ENCODE measurements around the gene COQ4. TPM values are rescaled to one million over a fixed set of nuclear protein-coding genes. Genes with fewer than 3 reads are reported as not detected.

The COQ4 gene
- total and polyA plus RNA-seq, 4 donors: 12.8 to 53.3 (median 33.8) TPM

GRCh38 chr9:128324401-128324800, 1.8 kb downstream of the COQ4 start:
- H3K9me3 ChIP-seq (ENCODE audit: control insufficient read depth in 4 of 4, low read length in 3 of 4): no peaks in the 10 kb centered on the region
- TF ChIP-seq JUND (IDR thresholded peaks at IDR 0.05) (no peak), EGR1 (IDR thresholded peaks at IDR 0.05; ENCODE audit: low read depth in 2 of 2) (no peak), HNF4G (IDR thresholded peaks at IDR 0.05) (no peak), RXRA (IDR thresholded peaks at IDR 0.05) (no peak), RAD21 (IDR thresholded peaks at IDR 0.05) (no peak), FOXA1 (IDR thresholded peaks at IDR 0.05) (no peak), FOXA2 (IDR thresholded peaks at IDR 0.05) (no peak), REST (IDR thresholded peaks at IDR 0.05) (no peak)
- TF ChIP-seq, protein P1, sequence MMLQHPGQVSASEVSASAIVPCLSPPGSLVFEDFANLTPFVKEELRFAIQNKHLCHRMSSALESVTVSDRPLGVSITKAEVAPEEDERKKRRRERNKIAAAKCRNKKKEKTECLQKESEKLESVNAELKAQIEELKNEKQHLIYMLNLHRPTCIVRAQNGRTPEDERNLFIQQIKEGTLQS (IDR thresholded peaks at IDR 0.05): no peak
- no peak overlapping the region for H3K4me3 ChIP-seq (ENCODE audit: low read depth in 1 of 3, low read length in 3 of 3)
- peaks cover 9 to 38% (median 31%) of the 10 kb centered on the region in 4 donors for H3K4me1 ChIP-seq (ENCODE audit: control insufficient read depth in 4 of 4, insufficient read depth in 4 of 4, low read length in 3 of 4)
- H3K36me3 ChIP-seq (ENCODE audit: control insufficient read depth in 4 of 4, insufficient read depth in 3 of 4, low read depth in 1 of 4, low read length in 3 of 4): peaks cover 2 to 21% (median 7%) of the 10 kb centered on the region in 4 donors
- 97% methylated on average over 1 of the region's 1 CpG for WGBS
- H3K27ac ChIP-seq (ENCODE audit: low read depth in 1 of 2, low read length in 2 of 2): no peak overlapping the region
- H3K9ac ChIP-seq (ENCODE audit: low read depth in 1 of 2, low read length in 2 of 2): no peak overlapping the region
- no peaks in the 10 kb centered on the region for H3K27me3 ChIP-seq (ENCODE audit: control insufficient read depth in 4 of 4, insufficient read depth in 4 of 4, low read length in 3 of 4)
- DNase-seq (ENCODE audit: low spot score): no peak

- no peak for DNase-seq (ENCODE audit: low spot score)
- WGBS: 45% methylated on average over 13 of the region's 13 CpGs
- Histone ChIP-seq H3K27ac (ENCODE audit: low read depth in 1 of 2, low read length in 2 of 2) (no peak overlapping the region), H3K9ac (ENCODE audit: low read depth in 1 of 2, low read length in 2 of 2) (no peak overlapping the region), H3K4me1 (ENCODE audit: control insufficient read depth in 4 of 4, insufficient read depth in 4 of 4, low read length in 3 of 4) (peaks cover 9 to 38% (median 31%) of the 10 kb centered on the region in 4 donors), H3K4me3 (ENCODE audit: low read depth in 1 of 3, low read length in 3 of 3) (no peak overlapping the region), H3K36me3 (ENCODE audit: control insufficient read depth in 4 of 4, insufficient read depth in 3 of 4, low read depth in 1 of 4, low read length in 3 of 4) (peaks cover 2 to 21% (median 8%) of the 10 kb centered on the region in 4 donors), H3K9me3 (ENCODE audit: control insufficient read depth in 4 of 4, low read length in 3 of 4) (no peaks in the 10 kb centered on the region), H3K27me3 (ENCODE audit: control insufficient read depth in 4 of 4, insufficient read depth in 4 of 4, low read length in 3 of 4) (no peaks in the 10 kb centered on the region)
- TF ChIP-seq REST (IDR thresholded peaks at IDR 0.05): no peak
- peak in 1 of 2 donors; percentile 25 for TF ChIP-seq HNF4A (conservative IDR thresholded peaks at IDR 0.05)
- TF ChIP-seq RXRA (IDR thresholded peaks at IDR 0.05): peak in 1 of 2 donors; percentile 20
- no peak for TF ChIP-seq CTCF (IDR thresholded peaks at IDR 0.05; ENCODE audit: low read depth, low read length, missing input control)
- TF ChIP-seq YY1 (IDR thresholded peaks at IDR 0.05): no peak
Measured at GRCh38 chr9:128325629-128326028, 3.0 kb downstream of the COQ4 start.
